ENCODE results near the gene NKD1. TPM values are rescaled to one million over a fixed set of nuclear protein-coding genes. Genes with fewer than 3 reads are reported as not detected.

Gene NKD1
- total and polyA plus RNA-seq, 2 donors (not counting 1 experiment from before 2014, with no cell fraction given) = 0.16 to 1.9 TPM

GRCh38 chr16:50659806-50660205 lies 111.6 kb downstream of the NKD1 start:
- H4K20me1 ChIP-seq (ENCODE audit: control insufficient read depth, insufficient read depth, low read length, poor library complexity, severe bottlenecking) = no peaks in the 10 kb centered on the region
- CTCF ChIA-PET = interaction anchor here (0.7 kb wide), 1 partner anchor 225 kb away, joined by 3 read pairs; no protein-coding TSS in a partner anchor
- peaks cover under 1 to 2% of the 10 kb centered on the region in 2 donors for H3K4me1 ChIP-seq (ENCODE audit: control insufficient read depth in 2 of 2, insufficient read depth in 2 of 2, low read length in 2 of 2)
- H3K27ac ChIP-seq (ENCODE audit: low read length in 2 of 2) = no peak overlapping the region
- H3K4me2 ChIP-seq (replicated peaks; ENCODE audit: low read depth, low read length, poor library complexity, severe bottlenecking) = no peak overlapping the region
- no peak overlapping the region for H3K4me3 ChIP-seq (ENCODE audit: control extremely low read depth in 1 of 5, extremely low read depth in 1 of 5, insufficient read depth in 1 of 5, low read depth in 2 of 5, low read length in 4 of 5)
- Mint-ChIP-seq H3K27ac (no peak overlapping the region), H3K27me3 (no peaks in the 10 kb centered on the region), H3K4me1 (no peaks in the 10 kb centered on the region), H3K4me3 (no peak overlapping the region), H3K9me3 (ENCODE audit: insufficient read depth) (no peaks in the 10 kb centered on the region)
- H3K79me2 ChIP-seq (ENCODE audit: control insufficient read depth, insufficient read depth, low read length) = no peaks in the 10 kb centered on the region
- intact Hi-C loops (cut with micrococcal nuclease) = no loop called here
- H3K27me3 ChIP-seq (replicated peaks in 1 of 4; ENCODE audit: control extremely low read depth in 1 of 4, control insufficient read depth in 3 of 4, insufficient read depth in 4 of 4, low read length in 3 of 4) = no peaks in the 10 kb centered on the region
- POLR2A ChIA-PET = no interaction called here
- TF ChIP-seq EZH2 (IDR thresholded peaks at IDR 0.05; ENCODE audit: borderline replicate concordance, insufficient read depth, low read depth, low read length, poor library complexity, severe bottlenecking) = no peak
- no peak for TF ChIP-seq CTCF (IDR thresholded peaks at IDR 0.05)
- WGBS (ENCODE audit: insufficient coverage) = 100% methylated on average over 1 of the region's 5 CpGs
- DNase-seq = no peak
- no peak overlapping the region for H2AFZ ChIP-seq (ENCODE audit: insufficient read depth, low read depth, low read length, poor library complexity, severe bottlenecking)
- no peak for ATAC-seq (ENCODE audit: low read depth)
- no peaks in the 10 kb centered on the region for H3K36me3 ChIP-seq (replicated peaks in 1 of 2; ENCODE audit: control extremely low read depth in 1 of 2, control insufficient read depth in 1 of 2, extremely low read depth in 1 of 2, insufficient read depth in 2 of 2, low read length in 1 of 2)
- H3K9me3 ChIP-seq (ENCODE audit: control extremely low read depth in 1 of 3, control insufficient read depth in 2 of 3, insufficient read depth in 1 of 3, low read length in 2 of 3) = peaks cover 0 to 6% (median 0%) of the 10 kb centered on the region in 3 donors
- no peak overlapping the region for H3K9ac ChIP-seq (ENCODE audit: low read length)

GRCh38 chr16:50662306-50662940 lies 114.2 kb downstream of the NKD1 start:
- H3K27ac Mint-ChIP-seq = no peak overlapping the region
- peaks cover 16% of the 10 kb centered on the region for H3K4me1 Mint-ChIP-seq
- intact Hi-C loops (cut with micrococcal nuclease) = no loop called here
- Histone ChIP-seq H3K4me2 (replicated peaks; ENCODE audit: low read depth, low read length, poor library complexity, severe bottlenecking) (no peak overlapping the region), H3K79me2 (ENCODE audit: control insufficient read depth, insufficient read depth, low read length) (no peaks in the 10 kb centered on the region), H4K20me1 (ENCODE audit: control insufficient read depth, insufficient read depth, low read length, poor library complexity, severe bottlenecking) (no peaks in the 10 kb centered on the region), H3K9ac (ENCODE audit: low read length) (no peak overlapping the region), H3K36me3 (replicated peaks in 1 of 2; ENCODE audit: control extremely low read depth in 1 of 2, control insufficient read depth in 1 of 2, extremely low read depth in 1 of 2, insufficient read depth in 2 of 2, low read length in 1 of 2) (no peaks in the 10 kb centered on the region), H3K4me3 (ENCODE audit: control extremely low read depth in 1 of 5, extremely low read depth in 1 of 5, insufficient read depth in 1 of 5, low read depth in 2 of 5, low read length in 4 of 5) (no peak overlapping the region), H3K27me3 (replicated peaks in 1 of 4; ENCODE audit: control extremely low read depth in 1 of 4, control insufficient read depth in 3 of 4, insufficient read depth in 4 of 4, low read length in 3 of 4) (no peaks in the 10 kb centered on the region), H3K27ac (ENCODE audit: low read length in 2 of 2) (no peak overlapping the region), H3K9me3 (ENCODE audit: control extremely low read depth in 1 of 3, control insufficient read depth in 2 of 3, insufficient read depth in 1 of 3, low read length in 2 of 3) (peaks cover 0 to 13% (median 0%) of the 10 kb centered on the region in 3 donors), H2AFZ (ENCODE audit: insufficient read depth, low read depth, low read length, poor library complexity, severe bottlenecking) (no peak overlapping the region), H3K4me1 (ENCODE audit: control insufficient read depth in 2 of 2, insufficient read depth in 2 of 2, low read length in 2 of 2) (peaks cover 10 to 21% of the 10 kb centered on the region in 2 donors)
- no peaks in the 10 kb centered on the region for H3K27me3 Mint-ChIP-seq
- no peak for TF ChIP-seq EZH2 (IDR thresholded peaks at IDR 0.05; ENCODE audit: borderline replicate concordance, insufficient read depth, low read depth, low read length, poor library complexity, severe bottlenecking)
- no peak for TF ChIP-seq CTCF (IDR thresholded peaks at IDR 0.05)
- no peak for ATAC-seq (ENCODE audit: low read depth)
- H3K9me3 Mint-ChIP-seq (ENCODE audit: insufficient read depth) = no peaks in the 10 kb centered on the region
- ChIA-PET CTCF (interaction anchor here (0.9 to 8.8 kb wide), 3 partner anchors 14 to 450 kb away, joined by 3 to 154 read pairs (median 4); partner anchors contain the start of gene SNX20), POLR2A (no interaction called here)
- WGBS (ENCODE audit: insufficient coverage) = 97% methylated on average over 9 of the region's 10 CpGs
- H3K4me3 Mint-ChIP-seq = no peak overlapping the region
- DNase-seq = no peak
